NCI-H2227 (cell line): ENCODE data around the gene ARMC10.
"Not testable (repeated sequence)": the region's sequence is repeated elsewhere in the genome, so short reads cannot be mapped to it uniquely, and the experiment has no call there.

Source experiments
- DNase-seq: peaks from one replicate; lab custom pipeline; 2025; ENCODE audit not compliant: unreplicated experiment; lab: John Stamatoyannopoulos, UW

The ARMC10 gene

GRCh38 chr7:103074519-103075336 is at the start of gene ARMC10, which contains the start of gene FBXL13:
Gene ARMC10, plus strand, starts transcription at chr7:103075140. Its CDS starts 133 bp downstream, at chr7:103075273.
Gene FBXL13, minus strand, starts transcription at chr7:103074796.
- DNase-seq, result peak; percentile 95

DNA sequence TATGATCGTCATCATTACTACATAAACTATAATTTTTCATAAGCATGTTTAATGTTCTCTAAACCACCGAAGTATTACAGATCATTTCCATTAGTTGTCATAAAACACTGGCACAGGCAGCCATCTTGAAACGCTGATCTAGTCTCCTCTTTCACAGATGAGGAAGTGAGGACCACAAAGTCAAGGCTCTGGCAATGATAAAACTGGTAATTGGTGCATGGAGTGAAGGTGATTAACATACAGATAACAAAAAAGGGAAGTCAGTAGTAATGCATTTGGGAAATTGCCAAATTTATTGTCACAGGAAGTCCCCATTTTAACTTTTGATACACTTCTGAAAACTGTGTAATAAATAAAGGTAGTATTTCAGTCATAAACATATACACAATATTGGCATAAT is 49.6 kb upstream of the ARMC10 start:
- DNase-seq, result no peak

DNA sequence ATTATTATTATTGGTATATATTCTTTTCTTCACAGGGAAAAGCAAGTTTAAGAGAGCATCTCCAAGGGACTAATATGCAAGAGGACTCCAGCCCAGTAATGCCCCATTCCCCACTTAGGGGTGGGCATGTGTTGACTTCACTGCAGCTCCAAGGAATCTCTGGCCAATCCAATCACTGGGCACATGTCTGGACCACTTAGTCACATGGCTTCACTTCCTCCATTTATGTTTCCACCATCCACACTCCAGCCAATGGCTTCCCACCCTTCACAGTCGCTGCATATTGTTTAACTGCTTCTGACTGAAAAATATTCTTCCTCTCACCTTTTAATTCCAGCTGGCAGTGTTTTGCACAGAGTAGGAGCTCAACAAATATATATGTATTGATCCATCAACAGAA is 43.9 kb upstream of the ARMC10 start:
- no peak for DNase-seq

DNA sequence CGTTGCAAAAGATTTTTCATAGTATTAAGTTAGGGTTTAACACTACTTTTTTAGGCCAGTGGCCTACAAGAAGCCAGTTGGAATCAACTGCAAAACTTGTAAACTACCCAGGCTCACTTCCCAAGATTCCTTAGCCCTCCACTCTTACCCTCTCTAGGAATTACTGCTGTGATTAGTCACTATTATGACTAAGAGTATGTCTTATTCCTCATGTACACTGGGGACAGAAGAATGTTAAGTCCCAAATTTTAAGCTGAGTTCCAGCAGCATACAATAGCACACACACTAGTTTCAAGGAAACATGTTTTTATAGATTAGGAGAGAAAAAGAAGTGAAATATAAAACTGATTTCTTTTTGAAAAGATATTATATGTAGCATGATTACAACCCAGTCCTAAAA is 43.2 kb upstream of the ARMC10 start:
- DNase-seq, result no peak

DNA sequence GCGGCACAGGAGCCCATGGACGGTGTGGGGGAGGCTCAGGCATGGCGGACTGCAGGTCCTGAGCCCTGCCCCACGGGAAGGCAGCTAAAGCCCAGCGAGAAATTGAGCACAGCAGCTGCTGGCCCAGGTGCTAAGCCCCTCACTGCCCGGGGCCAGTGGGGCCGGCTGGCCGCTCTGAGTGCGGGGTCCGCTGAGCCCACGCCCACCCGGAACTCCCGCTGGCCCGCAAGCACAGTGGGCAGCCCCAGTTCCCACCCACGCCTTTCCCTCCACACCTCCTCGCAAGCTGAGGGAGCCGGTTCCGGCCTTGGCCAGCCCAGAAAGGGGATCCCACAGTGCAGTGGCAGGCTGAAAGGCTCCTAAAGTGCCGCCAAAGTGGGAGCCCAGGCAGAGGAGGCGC is 40.6 kb upstream of the ARMC10 start:
- DNase-seq, result not testable (repeated sequence)

DNA sequence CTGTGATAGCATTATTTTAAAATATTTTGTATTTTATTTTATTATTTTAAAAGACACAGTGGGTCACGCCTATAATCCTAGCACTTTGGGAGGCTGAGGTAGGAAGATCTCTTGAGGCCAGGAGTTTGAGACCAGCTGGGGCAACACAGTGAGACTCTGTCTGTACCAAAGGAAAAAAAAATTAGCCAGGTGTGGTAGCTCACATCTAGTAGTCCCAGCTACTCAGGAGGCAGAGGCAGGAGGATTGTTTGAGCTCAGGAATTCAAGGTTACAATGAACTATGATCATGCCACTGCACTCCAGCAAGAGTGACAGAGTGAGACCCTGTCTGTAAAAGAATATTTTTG is 37.5 kb upstream of the ARMC10 start:
- no peak for DNase-seq

DNA sequence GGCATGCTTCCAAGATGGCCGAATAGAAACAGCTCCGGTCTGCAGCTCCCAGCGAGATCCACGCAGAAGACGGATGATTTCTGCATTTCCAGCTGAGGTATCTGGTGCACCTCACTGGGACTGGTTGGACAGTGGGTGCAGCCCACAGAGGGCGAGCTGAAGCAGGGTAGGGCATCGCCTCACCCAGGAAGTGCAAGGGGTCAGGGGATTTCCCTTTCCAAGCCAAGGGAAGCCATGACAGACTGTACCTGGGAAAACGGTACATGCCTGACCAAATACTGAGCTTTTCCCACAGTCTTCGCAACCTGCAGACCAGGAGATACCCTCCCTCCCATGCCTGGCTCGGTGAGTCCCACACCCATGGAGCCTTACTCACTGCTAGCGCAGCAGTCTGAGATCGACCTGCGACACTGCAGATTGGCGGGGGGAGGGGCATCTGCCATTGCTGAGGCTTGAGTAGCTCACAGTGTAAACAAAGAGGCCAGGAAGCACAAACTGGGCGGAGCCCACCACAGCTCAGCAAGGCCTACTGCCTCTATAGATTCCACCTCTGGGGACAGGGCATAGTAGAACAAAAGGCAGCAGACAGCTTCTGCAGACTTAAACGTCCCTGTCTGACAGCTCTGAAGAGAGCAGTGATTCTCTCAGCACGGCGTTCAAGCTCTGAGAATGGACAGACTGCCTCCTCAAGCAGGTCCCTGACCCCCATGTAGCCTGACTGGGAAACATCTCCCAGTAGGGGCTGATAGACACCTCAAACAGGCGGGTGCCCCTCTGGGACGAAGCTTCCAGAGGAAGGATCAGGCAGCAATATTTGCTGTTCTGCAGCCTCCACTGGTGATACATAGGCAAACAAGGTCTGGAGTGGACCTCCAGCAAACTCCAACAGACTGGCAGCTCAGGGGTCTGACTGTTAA is 36.9 kb upstream of the ARMC10 start:
- DNase-seq, result peak; percentile 82

- DNase-seq, result not testable (repeated sequence)
Observed at GRCh38 chr7:103041815-103042214, 33.1 kb upstream of the ARMC10 start.

- DNase-seq, result peak; percentile 23
Observed at GRCh38 chr7:103048833-103049232, 26.1 kb upstream of the ARMC10 start.

DNA sequence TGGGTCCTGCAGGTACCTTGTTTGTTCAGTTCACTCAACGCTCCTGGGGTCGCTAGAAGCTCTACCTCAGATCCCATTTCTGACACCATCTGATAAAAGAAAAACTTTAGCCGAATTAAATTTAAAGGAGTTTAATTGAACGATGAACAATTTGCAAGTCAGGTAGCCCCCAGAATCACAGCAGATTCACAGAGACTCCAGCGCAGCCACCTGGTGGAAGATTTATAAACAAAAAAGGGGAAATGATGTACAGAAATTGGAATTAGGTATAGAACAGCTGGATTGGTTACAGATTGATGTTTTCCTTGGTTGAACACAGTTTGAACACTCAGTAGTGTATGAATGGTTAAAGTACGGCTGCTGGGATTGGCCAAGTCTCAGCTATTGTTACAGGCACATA is 23.4 kb upstream of the ARMC10 start:
- DNase-seq, result no peak

DNA sequence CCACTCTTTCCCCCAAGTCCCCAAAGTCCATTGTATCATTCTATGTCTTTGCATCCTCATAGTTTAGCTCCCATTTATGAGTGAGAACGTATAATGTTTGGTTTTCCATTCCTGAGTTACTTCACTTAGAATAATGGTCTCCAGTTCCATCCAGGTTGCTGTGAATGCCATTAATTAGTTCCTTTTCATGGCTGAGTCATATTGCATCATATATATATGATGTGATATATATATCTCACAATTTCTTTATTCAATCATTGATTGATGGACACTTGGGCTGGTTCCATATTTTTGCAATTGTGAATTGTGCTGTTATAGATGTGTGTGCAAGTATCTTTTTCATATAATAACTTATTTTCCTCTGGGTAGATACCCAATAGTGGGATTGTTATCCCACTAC is 18.9 kb upstream of the ARMC10 start:
- DNase-seq, result not testable (repeated sequence)

DNA sequence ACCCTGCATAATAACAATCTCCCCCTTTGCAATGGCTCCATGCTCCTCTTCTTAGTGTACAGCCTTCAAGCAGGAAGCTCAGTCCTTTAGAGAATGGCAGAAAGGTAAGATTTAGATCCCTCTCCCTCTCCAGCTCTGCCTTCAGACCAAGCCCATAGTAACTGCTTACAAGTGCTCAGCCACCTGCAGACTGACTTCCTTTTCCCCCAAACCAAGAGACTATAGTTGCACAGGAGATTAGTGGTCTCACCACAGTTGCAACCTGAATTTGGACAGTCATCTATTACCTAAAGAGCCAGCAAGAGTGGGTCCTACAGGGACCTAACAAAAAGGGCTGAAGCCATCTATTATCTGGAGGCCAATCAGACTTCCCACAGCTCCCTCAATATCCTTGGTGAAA is 16.8 kb upstream of the ARMC10 start:
- DNase-seq, result no peak

GRCh38 chr7:103059471-103059870 is 15.5 kb upstream of the ARMC10 start:
- no peak for DNase-seq

DNA sequence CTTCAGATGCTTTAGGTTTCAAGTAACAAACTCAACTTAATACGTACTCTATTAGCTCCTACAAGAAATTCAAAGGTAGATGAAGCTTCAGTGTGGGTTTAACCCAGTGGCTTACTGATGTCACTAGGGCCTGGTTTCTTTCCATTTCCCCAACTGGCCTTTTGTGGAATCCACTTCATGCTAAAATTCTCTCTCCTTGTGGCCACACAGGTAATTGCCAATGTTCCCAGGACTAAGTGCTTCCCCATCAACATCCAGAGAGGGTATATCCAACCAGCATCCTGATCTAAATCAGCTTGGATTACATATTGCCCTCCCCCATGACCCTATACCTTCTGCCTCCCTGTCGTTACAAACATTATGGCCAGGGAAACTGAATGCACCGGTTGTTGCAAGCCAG is 11.0 kb upstream of the ARMC10 start:
- peak; percentile 78 for DNase-seq

GRCh38 chr7:103065667-103066066 is 9.3 kb upstream of the ARMC10 start:
- peak; percentile 24 for DNase-seq

- no peak for DNase-seq
Observed at GRCh38 chr7:103068414-103069403, 6.2 kb upstream of the ARMC10 start.

- DNase-seq, result no peak
Observed at GRCh38 chr7:103071000-103071399, 3.9 kb upstream of the ARMC10 start.

DNA sequence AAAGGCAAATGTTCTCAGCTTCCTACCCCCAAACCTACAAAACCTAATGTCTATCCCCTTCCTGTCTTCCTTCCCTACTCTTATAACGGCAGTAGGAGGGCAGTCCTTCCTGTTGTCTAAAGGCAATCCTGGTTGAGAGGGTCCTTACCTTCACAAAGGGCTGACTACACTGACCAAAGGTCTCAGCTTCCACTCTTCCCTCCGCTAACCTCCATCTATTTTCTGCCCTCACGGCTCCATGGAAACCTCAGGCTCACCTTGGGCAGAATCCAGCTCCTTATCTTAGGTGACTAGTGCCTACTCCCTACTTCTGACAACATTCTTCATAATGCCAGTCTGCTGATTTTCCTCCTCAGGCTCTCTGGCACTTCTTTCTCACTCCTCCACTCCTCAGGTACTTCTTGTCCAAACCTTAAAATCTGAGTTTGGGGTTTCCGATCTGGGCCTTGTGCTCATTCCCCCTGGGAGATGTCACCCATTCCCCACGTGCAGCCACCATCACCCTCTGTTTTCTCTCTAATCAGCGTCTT is 886 bp upstream of the ARMC10 start:
- DNase-seq, result peak; percentile 46

GRCh38 chr7:103075337-103075918 is 488 bp downstream of the ARMC10 start:
- DNase-seq, result peak; percentile 70

DNA sequence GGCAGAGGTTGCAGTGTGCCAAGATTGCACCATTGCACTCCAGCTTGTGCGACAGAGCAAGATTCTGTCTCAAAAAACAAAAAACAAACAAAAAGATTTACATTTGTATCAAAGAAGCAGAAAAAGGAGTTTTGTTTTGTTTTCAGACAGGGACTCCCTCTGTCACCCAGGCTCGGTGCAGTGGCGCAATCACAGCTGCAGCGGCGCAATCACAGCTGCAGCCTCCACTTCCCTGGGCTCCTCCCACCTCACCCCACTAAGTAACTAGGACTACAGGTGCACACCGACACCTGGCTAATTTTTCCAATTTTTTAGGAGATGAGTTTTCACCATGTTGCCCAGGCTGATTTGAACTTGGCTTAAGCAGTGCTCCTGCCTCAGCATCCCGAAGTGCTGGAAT is 1.8 kb downstream of the ARMC10 start:
- DNase-seq, result no peak
